Activated naive CD4-positive, alpha-beta T cell treated with Interleukin-2 at 50 U/mL for 16 hours (primary cell): ENCODE data around the gene PDZRN3.

Experiments
- DNase-seq: peaks from one replicate; pipeline ENCODE4 v3.0.0-alpha.2; 2020

Gene PDZRN3

GRCh38 chr3:73411545-73411944 is 213.2 kb downstream of the PDZRN3 start:
- no peak for DNase-seq

GRCh38 chr3:73409138-73409763 is 215.5 kb downstream of the PDZRN3 start:
- no peak for DNase-seq

- no peak for DNase-seq
Measured at GRCh38 chr3:73408634-73409033, 216.1 kb downstream of the PDZRN3 start.

- no peak for DNase-seq
Measured at GRCh38 chr3:73407577-73407976, 217.2 kb downstream of the PDZRN3 start.

GRCh38 chr3:73405853-73406252 is 218.9 kb downstream of the PDZRN3 start:
- DNase-seq, result no peak

GRCh38 chr3:73405000-73405399 is 219.7 kb downstream of the PDZRN3 start:
- no peak for DNase-seq

- DNase-seq, result no peak
Measured at GRCh38 chr3:73404435-73404834, 220.3 kb downstream of the PDZRN3 start.

GRCh38 chr3:73403444-73403843 is 221.3 kb downstream of the PDZRN3 start:
- no peak for DNase-seq

- no peak for DNase-seq
Measured at GRCh38 chr3:73401616-73402279, 223.0 kb downstream of the PDZRN3 start.

- no peak for DNase-seq
Measured at GRCh38 chr3:73401059-73401458, 223.7 kb downstream of the PDZRN3 start.

GRCh38 chr3:73399666-73400253 is 225.0 kb downstream of the PDZRN3 start:
- no peak for DNase-seq

GRCh38 chr3:73399106-73399505 is 225.6 kb downstream of the PDZRN3 start:
- no peak for DNase-seq

GRCh38 chr3:73398084-73398483 is 226.7 kb downstream of the PDZRN3 start:
- DNase-seq, result no peak

GRCh38 chr3:73394240-73394639 is 230.5 kb downstream of the PDZRN3 start:
- DNase-seq, result no peak

- DNase-seq, result no peak
Measured at GRCh38 chr3:73393005-73393404, 231.7 kb downstream of the PDZRN3 start.

GRCh38 chr3:73391984-73392383 is 232.8 kb downstream of the PDZRN3 start:
- no peak for DNase-seq

- DNase-seq, result no peak
Measured at GRCh38 chr3:73389928-73390327, 234.8 kb downstream of the PDZRN3 start.

- no peak for DNase-seq
Measured at GRCh38 chr3:73389117-73389813, 235.5 kb downstream of the PDZRN3 start.

GRCh38 chr3:73385568-73385967 is 239.2 kb downstream of the PDZRN3 start:
- DNase-seq, result no peak

- DNase-seq, result no peak
Measured at GRCh38 chr3:73384091-73384906, 240.4 kb downstream of the PDZRN3 start.

- DNase-seq, result no peak
Measured at GRCh38 chr3:73383470-73384049, 241.2 kb downstream of the PDZRN3 start.

GRCh38 chr3:73381551-73381950 is 243.2 kb downstream of the PDZRN3 start:
- DNase-seq, result no peak
